ENCODE measurements around the gene ASCL2.

Gene ASCL2

DNA sequence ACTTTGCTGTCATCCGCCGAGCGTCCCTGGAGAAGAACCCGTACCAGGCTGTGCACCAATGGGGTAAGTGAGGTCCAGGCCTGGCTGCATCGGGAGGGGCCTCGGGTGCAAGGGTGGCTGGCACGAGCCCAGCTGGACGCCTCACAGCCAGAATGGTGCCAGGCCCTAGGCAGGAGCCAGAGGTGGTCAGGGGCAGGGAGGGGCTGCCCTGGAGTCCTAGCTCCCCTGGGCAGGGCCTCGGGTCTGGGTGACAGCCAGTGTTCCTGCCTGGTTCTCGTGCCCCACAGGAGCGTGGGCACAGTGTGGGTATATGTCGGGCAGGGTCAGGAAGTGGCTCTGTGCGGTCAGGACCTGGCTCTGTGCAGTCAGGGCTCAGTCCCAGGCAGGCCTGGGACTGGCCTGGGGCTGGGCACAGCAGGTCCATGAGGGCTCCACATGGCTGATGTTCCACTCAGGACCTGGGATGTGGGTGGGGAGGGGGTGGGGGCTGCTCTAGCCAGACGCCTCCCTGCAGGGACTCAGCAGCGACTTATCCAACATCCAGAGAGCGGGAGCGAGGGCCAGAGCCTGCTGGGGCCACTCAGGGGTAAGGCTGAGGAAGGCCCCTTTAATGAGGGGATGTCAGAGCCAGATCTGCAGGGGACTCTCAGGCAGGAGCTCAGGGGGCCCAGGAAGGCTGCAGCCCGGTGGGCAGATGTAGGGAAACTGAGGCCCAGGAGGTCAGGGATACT is 32.7 kb upstream of the ASCL2 start:
- no peak for TF ChIP-seq ZFX (IDR thresholded peaks at IDR 0.05)
- TF ChIP-seq, protein P1, sequence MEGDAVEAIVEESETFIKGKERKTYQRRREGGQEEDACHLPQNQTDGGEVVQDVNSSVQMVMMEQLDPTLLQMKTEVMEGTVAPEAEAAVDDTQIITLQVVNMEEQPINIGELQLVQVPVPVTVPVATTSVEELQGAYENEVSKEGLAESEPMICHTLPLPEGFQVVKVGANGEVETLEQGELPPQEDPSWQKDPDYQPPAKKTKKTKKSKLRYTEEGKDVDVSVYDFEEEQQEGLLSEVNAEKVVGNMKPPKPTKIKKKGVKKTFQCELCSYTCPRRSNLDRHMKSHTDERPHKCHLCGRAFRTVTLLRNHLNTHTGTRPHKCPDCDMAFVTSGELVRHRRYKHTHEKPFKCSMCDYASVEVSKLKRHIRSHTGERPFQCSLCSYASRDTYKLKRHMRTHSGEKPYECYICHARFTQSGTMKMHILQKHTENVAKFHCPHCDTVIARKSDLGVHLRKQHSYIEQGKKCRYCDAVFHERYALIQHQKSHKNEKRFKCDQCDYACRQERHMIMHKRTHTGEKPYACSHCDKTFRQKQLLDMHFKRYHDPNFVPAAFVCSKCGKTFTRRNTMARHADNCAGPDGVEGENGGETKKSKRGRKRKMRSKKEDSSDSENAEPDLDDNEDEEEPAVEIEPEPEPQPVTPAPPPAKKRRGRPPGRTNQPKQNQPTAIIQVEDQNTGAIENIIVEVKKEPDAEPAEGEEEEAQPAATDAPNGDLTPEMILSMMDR (conservative IDR thresholded peaks at IDR 0.05), result no peak
- H3K27ac ChIP-seq, result no peak overlapping the region

DNA sequence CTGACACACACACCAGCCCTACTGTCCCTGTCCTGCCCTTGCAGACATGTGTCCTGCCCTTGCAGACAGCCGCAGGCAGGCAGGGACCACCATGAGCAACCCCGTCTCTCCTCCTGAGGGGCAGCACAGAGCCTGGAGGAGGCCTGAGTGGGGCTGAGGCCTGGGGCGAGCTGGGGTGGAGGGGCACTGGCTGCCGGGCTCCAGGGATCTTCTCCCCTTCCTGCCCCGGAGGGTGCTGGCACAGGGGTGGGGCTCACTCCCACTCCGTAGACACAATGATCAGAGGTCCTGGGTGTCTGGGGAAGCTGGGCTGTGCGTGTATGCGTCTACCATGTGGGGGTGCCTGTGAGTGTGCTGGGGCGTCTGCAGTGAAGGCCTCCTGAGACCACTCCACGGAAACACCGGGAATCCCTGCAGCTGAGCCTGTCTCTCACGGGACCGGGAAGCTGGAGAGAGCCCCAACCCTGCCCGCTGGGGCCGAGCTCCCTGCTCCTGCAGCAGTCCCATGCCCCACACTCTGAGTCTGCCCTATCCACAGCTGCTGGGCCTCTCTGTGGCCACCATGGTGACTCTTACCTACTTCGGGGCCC is 32.0 kb upstream of the ASCL2 start:
- TF ChIP-seq ZFX (IDR thresholded peaks at IDR 0.05), result no peak
- TF ChIP-seq, protein P1 (conservative IDR thresholded peaks at IDR 0.05), result no peak
- H3K27ac ChIP-seq, result no peak overlapping the region

DNA sequence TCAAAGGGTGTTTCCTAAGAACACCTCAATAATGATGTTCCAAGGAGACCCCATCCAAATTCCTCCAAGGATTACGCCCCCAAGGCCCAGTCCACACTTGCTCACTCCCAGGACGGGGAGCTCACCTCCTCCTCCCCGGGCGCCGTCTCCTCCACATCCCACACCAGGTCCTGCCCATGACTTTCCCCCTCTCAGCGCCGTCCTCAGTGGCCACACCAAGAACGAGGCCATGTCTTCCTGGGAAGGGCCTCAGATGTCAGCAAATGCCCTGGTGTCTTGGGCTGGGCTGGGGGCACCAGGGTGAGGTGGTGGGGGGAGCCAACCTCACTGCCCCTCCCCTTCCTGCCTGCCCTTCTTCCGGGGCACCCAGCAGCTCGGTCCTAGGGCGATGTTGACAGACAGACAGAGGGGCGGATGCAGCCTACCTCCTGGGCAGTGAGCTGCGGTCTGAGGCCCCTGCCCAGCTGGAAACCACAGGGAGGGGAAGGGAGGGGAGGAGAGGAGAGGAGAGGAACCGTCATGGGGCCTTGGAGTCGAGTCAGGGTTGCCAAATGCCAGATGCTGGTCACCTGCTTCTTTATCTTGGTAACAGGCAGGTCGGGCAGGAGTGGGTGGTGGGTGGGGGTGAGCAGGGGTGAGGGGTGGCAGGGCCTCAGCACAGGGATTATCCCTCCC is 31.4 kb upstream of the ASCL2 start, which contains the start of the genes C11orf21 and TSPAN32:
Gene C11orf21, minus strand, starts transcription at position 288 of the 675 bp plus-strand sequence. Its CDS starts 110 bp downstream, at position 178.
Gene TSPAN32, plus strand, starts transcription at position 383 of the 675 bp plus-strand sequence. Its CDS starts 137 bp downstream, at position 520.
- no peak for TF ChIP-seq ZFX (IDR thresholded peaks at IDR 0.05)
- TF ChIP-seq, protein P1 (conservative IDR thresholded peaks at IDR 0.05), result no peak

DNA sequence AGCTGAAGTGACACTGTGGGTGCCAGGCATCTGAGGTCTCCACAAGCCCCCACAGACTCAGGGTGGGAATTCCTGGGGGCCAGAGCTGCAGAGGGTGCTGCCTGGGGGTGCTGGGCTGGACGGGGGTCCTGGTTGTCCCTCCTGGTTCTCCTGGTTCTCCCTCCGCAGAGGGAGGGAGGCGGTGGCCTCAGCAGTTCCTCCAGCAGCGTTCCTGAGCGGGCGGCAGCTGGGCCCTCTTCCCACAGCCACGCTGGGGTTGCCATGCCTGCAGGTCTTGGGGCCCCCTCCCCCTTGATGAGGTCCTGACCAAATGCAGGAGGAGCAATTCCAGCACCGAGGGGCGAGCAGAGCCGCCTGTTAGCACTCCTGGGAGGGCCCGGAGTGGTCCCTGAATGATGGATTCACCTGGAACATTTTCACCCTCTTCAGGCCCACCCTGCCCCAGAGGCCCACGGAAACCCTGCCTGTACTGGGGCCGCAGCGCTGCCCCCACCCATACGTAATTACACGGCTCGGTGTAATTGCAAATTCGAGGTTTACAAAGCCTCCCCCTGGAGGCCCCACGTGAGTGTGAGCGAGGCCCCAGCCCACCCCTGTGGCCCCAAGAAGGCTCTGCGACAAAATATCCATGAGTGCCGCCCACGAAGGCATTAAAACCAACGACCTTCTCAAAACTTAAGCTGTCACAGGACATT is 30.7 kb upstream of the ASCL2 start:
- TF ChIP-seq, protein P1 (conservative IDR thresholded peaks at IDR 0.05), result no peak
- no peak for TF ChIP-seq ZFX (IDR thresholded peaks at IDR 0.05)
- H3K27ac ChIP-seq, result no peak overlapping the region

More for the DNA sequence above, 31.4 kb upstream of the ASCL2 start, which contains the start of the genes C11orf21 and TSPAN32:
- H3K27ac ChIP-seq, result no peak within 1 kb of the TSS

DNA sequence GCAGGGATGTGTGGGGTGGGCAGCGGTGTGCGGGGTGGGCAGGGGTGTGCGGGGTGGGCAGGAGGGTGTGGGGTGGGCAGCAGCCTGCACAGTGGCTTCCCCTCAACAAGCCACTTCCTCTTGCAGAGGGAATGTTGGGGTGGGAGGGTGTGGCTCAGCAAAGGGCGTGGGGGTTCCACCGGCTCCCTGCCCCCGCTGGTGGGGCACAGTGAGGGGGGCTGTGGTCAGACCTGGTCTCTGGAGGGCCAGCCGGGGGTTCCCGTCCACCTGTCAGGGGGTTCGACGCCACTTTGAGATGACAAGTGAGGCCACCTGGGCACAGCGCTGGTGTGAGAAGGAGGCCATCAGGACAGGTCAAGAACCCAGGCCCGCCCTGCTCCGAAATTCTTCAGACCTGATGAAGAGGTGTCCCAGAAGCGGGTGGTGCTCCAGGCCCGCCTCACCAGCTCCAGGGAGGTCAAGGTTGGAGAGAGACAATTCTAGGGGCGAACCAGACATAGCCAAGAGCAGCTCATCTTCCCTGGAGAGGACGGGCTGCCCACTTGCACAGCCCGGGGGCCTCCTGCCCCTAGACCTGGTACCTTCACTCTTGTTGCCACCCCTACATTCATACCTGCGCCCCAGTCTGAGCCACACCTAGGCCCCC is 30.0 kb upstream of the ASCL2 start:
- TF ChIP-seq ZFX (IDR thresholded peaks at IDR 0.05), result no peak
- TF ChIP-seq, protein P1 (conservative IDR thresholded peaks at IDR 0.05), result no peak
- H3K27ac ChIP-seq, result no peak overlapping the region

DNA sequence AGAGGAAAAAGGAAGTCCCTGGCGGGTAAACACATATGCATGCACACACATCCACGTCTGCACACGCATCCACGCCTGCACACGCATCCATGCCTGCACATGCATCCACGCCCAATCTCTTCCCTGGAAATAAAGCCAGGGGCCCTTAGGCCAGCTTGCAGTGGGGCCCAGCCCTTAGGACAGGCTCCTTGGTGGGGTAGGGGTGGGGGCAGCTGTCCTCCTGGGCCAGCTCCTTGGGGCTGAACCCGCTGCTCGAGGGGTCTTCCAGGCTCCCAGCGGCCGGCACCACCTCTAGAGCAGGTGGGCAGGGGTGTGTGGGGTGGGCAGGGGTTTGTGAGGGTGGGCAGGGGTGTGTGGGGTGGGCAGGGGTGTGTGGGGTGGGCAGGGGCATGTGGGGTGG is 29.4 kb upstream of the ASCL2 start:
- H3K27ac ChIP-seq, result no peak overlapping the region
- TF ChIP-seq, protein P1 (conservative IDR thresholded peaks at IDR 0.05), result no peak
- no peak for TF ChIP-seq ZFX (IDR thresholded peaks at IDR 0.05)
